Natural killer cell (primary cell): ENCODE measurements around the gene RCE1. TPM values are rescaled to one million over a fixed set of nuclear protein-coding genes. Genes with fewer than 3 reads are reported as not detected.

Source experiments
- ATAC-seq, 3 donors: fragments of 150-1000 bp in 2 of 3; fragments of 200-7000 bp in 1 of 3; cut with Tn5 transposase; 1 replicate in 1 of 3; 2 replicates in 2 of 3; pipeline ENCODE4 v1.10.0; 2021; ENCODE audit warnings: mild to moderate bottlenecking in 2 of 3, moderate library complexity in 2 of 3
- DNase-seq, 2 donors: peaks; one replicate each; pipeline versions ENCODE4 v3.0.0 to v3.0.0-alpha.2; 2013 to 2021; ENCODE audit warnings: mixed read lengths in 1 of 2
- H3K27ac ChIP-seq: one replicate; pipeline ENCODE4 v1.5.1; 2013; ENCODE audit warnings: mild to moderate bottlenecking, low read length
- H3K27me3 ChIP-seq: one replicate; pipeline ENCODE4 v1.6.1; 2013; ENCODE audit warnings: low read length; ENCODE audit not compliant: control insufficient read depth, insufficient read depth
- H3K36me3 ChIP-seq: one replicate; pipeline ENCODE4 v1.6.1; 2013; ENCODE audit warnings: low read length; ENCODE audit not compliant: control insufficient read depth, insufficient read depth
- H3K4me1 ChIP-seq: one replicate; pipeline ENCODE4 v1.6.1; 2013; ENCODE audit warnings: low read length; ENCODE audit not compliant: control insufficient read depth, insufficient read depth
- H3K4me3 ChIP-seq: one replicate; pipeline ENCODE4 v1.5.1; 2013; ENCODE audit warnings: low read length
- H3K9me3 ChIP-seq: one replicate; pipeline ENCODE4 v1.6.1; 2013; ENCODE audit warnings: low read length; ENCODE audit not compliant: control insufficient read depth, insufficient read depth
- H3K27ac Mint-ChIP-seq, 2 donors: one replicate each; pipeline ENCODE4 v1.8.0; 2022; ENCODE audit warnings: mild to moderate bottlenecking in 2 of 2, mixed read lengths in 2 of 2, moderate library complexity in 1 of 2
- H3K27me3 Mint-ChIP-seq, 2 donors: one replicate each; pipeline ENCODE4 v1.8.0; 2022; ENCODE audit warnings: low read depth in 2 of 2, mixed read lengths in 2 of 2
- H3K36me3 Mint-ChIP-seq: one replicate; pipeline ENCODE4 v1.8.0; 2022; ENCODE audit warnings: mixed read lengths
- H3K4me1 Mint-ChIP-seq, 2 donors: one replicate each; pipeline ENCODE4 v1.8.0; 2022; ENCODE audit warnings: mixed read lengths in 2 of 2
- H3K4me3 Mint-ChIP-seq: one replicate; pipeline ENCODE4 v1.8.0; 2022; ENCODE audit warnings: mild to moderate bottlenecking, moderate library complexity, mixed read lengths
- H3K9me3 Mint-ChIP-seq, 2 donors: one replicate each; pipeline ENCODE4 v1.8.0; 2022; ENCODE audit warnings: mixed read lengths in 2 of 2
- WGBS: methylation state at CpG from one replicate; pipeline ENCODE4 v1.1.7; 2013; ENCODE audit warnings: missing lambda C conversion rate; ENCODE audit not compliant: insufficient coverage; 5-methylcytosine and 5-hydroxymethylcytosine counted together
- intact Hi-C: fragments of 100-400 bp; cut with micrococcal nuclease; formaldehyde crosslinking; loops from one replicate; pipeline ENCODE4 v1.14.2; 2022
- total RNA-seq, 4 donors: library from RNA; stranded (reverse); fragments of 120-200 nt in 1 of 4; gene quantifications; one replicate each; pipeline versions ENCODE4 v1.2.3 to v1.2.4, GENCODE V29; 2013 to 2022
- TF ChIP-seq, protein P1 (sequence below): fragments of 200-600 bp; IDR thresholded peaks from one replicate; pipeline ENCODE4 v1.8.0; 2022; ENCODE audit warnings: antibody characterized with exemption

RCE1 gene
- total RNA-seq, 3 donors from 2014 or later (not counting 1 experiment from before 2014, with no cell fraction given), result 41.3 to 47.0 (median 41.7) TPM

DNA sequence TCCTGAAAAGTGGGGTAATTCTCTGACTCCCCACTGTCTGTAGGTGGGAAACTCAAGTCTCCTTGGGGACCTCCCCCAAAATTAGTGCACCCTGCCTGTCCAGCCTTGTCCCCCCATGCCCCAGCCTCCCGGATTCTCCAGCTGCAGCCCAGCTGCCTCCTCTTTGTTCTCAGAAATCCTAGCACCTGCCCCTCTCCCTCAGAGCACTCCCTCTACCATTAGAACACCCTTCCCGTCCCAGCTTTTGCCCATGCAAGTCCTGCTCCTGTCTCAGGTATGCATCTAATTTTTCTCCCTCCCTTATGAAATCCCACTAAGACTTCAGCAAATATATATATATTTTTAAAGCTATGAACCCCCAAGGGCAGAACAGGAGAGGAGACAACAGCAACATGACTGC lies 50.9 kb downstream of the RCE1 start:
- Histone ChIP-seq H3K27me3 (no peaks in the 10 kb centered on the region), H3K9me3 (no peaks in the 10 kb centered on the region), H3K27ac (no peak overlapping the region), H3K4me1 (no peaks in the 10 kb centered on the region), H3K36me3 (no peaks in the 10 kb centered on the region), H3K4me3 (no peak overlapping the region)
- WGBS, result 86% methylated on average over 2 of the region's 2 CpGs
- Mint-ChIP-seq H3K36me3 (no peaks in the 10 kb centered on the region), H3K9me3 (no peaks in the 10 kb centered on the region), H3K4me3 (no peak overlapping the region), H3K27me3 (peaks cover 0 to 8% of the 10 kb centered on the region in 2 donors), H3K4me1 (no peaks in the 10 kb centered on the region), H3K27ac (no peak overlapping the region)
- TF ChIP-seq, protein P1, sequence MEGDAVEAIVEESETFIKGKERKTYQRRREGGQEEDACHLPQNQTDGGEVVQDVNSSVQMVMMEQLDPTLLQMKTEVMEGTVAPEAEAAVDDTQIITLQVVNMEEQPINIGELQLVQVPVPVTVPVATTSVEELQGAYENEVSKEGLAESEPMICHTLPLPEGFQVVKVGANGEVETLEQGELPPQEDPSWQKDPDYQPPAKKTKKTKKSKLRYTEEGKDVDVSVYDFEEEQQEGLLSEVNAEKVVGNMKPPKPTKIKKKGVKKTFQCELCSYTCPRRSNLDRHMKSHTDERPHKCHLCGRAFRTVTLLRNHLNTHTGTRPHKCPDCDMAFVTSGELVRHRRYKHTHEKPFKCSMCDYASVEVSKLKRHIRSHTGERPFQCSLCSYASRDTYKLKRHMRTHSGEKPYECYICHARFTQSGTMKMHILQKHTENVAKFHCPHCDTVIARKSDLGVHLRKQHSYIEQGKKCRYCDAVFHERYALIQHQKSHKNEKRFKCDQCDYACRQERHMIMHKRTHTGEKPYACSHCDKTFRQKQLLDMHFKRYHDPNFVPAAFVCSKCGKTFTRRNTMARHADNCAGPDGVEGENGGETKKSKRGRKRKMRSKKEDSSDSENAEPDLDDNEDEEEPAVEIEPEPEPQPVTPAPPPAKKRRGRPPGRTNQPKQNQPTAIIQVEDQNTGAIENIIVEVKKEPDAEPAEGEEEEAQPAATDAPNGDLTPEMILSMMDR, result no peak
- no peak for DNase-seq
- intact Hi-C loops, result no loop called here
- no peak for ATAC-seq

Other genes starting within 250 kb of the RCE1 start
- 100 to 1,000 TPM; 289 to 325 (median 307) TPM for gene RBM14, start 226.8 kb upstream of the RCE1 start, total RNA-seq
- gene RBM4, start 204.7 kb upstream of the RCE1 start, total RNA-seq, result 100 to 1,000 TPM; 219 to 241 (median 224) TPM
- 10 to 100 TPM; 11.1 to 23.0 (median 12.4) TPM for gene RBM4B, start 165.6 kb upstream of the RCE1 start, total RNA-seq
- 1 to 10 TPM in 1 of 3 donors, not detected in 2; 1.1 TPM for gene SPTBN2, start 114.2 kb upstream of the RCE1 start, total RNA-seq
- 1 to 10 TPM; 1.2 to 3.4 (median 2.0) TPM for gene LRFN4, start 13.6 kb downstream of the RCE1 start, total RNA-seq
- 1 to 10 TPM; 4.1 to 5.9 (median 4.6) TPM for gene PC, start 114.9 kb downstream of the RCE1 start, total RNA-seq
- not detected for gene C11orf86, start 131.9 kb downstream of the RCE1 start, total RNA-seq
- gene SYT12, start 179.7 kb downstream of the RCE1 start, total RNA-seq, result not detected
- gene RHOD, start 213.4 kb downstream of the RCE1 start, total RNA-seq, result not detected